Stomach (tissue), 9 donors: ENCODE results near the gene ZNF746. TPM values are rescaled to one million over a fixed set of nuclear protein-coding genes. Genes with fewer than 3 reads are reported as not detected.
"Not testable (repeated sequence)": the region's sequence is repeated elsewhere in the genome, so short reads cannot be mapped to it uniquely, and the experiment has no call there.

Experiments
- DNase-seq, 2 donors: peaks; one replicate each; pipeline versions ENCODE4 v3.0.0 to v3.0.0-alpha.2; 2013 to 2019
- H3K27ac ChIP-seq, 5 donors: fragments of 200-600 bp in 4 of 5; sonication (generic) in 4 of 5; one replicate each; pipeline ENCODE4 v1.5.1; 2013 to 2019; ENCODE audit warnings: mild to moderate bottlenecking in 1 of 5, moderate library complexity in 1 of 5
- H3K27me3 ChIP-seq, 3 donors: fragments of 200-600 bp; sonication (generic); one replicate each; pipeline ENCODE4 v1.5.1; 2017 to 2019; ENCODE audit warnings: mixed run types in 1 of 3
- H3K36me3 ChIP-seq, 4 donors: fragments of 200-600 bp; sonication (generic); 1 replicate in 3 of 4; 2 replicates in 1 of 4; pipeline ENCODE4 v1.5.1; 2016 to 2019
- H3K4me1 ChIP-seq, 4 donors: fragments of 200-600 bp; sonication (generic); one replicate each; pipeline ENCODE4 v1.5.1; 2016 to 2019
- H3K4me3 ChIP-seq, 4 donors: fragments of 200-600 bp; sonication (generic) in 3 of 4; one replicate each; pipeline ENCODE4 v1.5.1; 2016 to 2019; ENCODE audit warnings: mild to moderate bottlenecking in 1 of 4
- H3K9me3 ChIP-seq, 4 donors: fragments of 200-600 bp; sonication (generic); one replicate each; pipeline ENCODE4 v1.5.1; 2016 to 2019
- EP300 ChIP-seq: sonication (generic); formaldehyde crosslinking; IDR thresholded peaks from one replicate; pipeline ENCODE4 v1.6.1; 2017; ENCODE audit warnings: antibody characterized with exemption
- POLR2A ChIP-seq, 4 donors: fragments of 450-650 bp; IDR thresholded peaks; one replicate each; pipeline ENCODE4 v1.6.1; 2016; ENCODE audit warnings: antibody characterized with exemption in 4 of 4, control low read depth in 2 of 4, mild to moderate bottlenecking in 1 of 4, moderate library complexity in 1 of 4
- POLR2AphosphoS5 ChIP-seq, 3 donors: sonication (generic); formaldehyde crosslinking; IDR thresholded peaks; one replicate each; pipeline ENCODE4 v1.6.1; 2016; ENCODE audit warnings: antibody characterized with exemption in 3 of 3
- WGBS, 5 donors: extraction: QIAGEN DNeasy Blood & Tissue Kit in 3 of 5; methylation state at CpG; one replicate each; pipeline versions ENCODE4 v1.1.5 to v1.1.7; 2013 to 2018; 5-methylcytosine and 5-hydroxymethylcytosine counted together
- intact Hi-C: fragments of 100-400 bp; cut with DNase I; formaldehyde crosslinking; loops from one replicate; pipeline ENCODE4 v1.15.1; 2023; ENCODE audit warnings: low total_unique reads
- polyA plus RNA-seq, 3 donors: library from polyadenylated mRNA; stranded (reverse); fragments of 200-250 nt; gene quantifications; one replicate each; pipeline ENCODE4 v1.2.3, GENCODE V29; 2013
- total RNA-seq, 5 donors: library from RNA; depleted of rRNA; stranded (reverse); fragments of >200 nt; gene quantifications; one replicate each; pipeline versions ENCODE4 v1.1.0 to v1.2.3, GENCODE V29; 2014 to 2016
- TF ChIP-seq, protein P1 (sequence below), 7 experiments: fragments of 450-650 bp in 4 of 7; fragments of 200-600 bp in 3 of 7; sonication (generic) in 3 of 7; IDR thresholded peaks; one replicate each; pipeline ENCODE4 v1.5.1; 2016 to 2019; ENCODE audit warnings: antibody characterized with exemption in 7 of 7, control low read depth in 2 of 7, mild to moderate bottlenecking in 1 of 7
- donor health status: healthy with polysubstance abuse.
- donor health status: Bipolar disorder and iron deficiency.
- donor health status: healthy.

The ZNF746 gene
- total and polyA plus RNA-seq, 8 donors: 4.7 to 128 (median 18.3) TPM

DNA sequence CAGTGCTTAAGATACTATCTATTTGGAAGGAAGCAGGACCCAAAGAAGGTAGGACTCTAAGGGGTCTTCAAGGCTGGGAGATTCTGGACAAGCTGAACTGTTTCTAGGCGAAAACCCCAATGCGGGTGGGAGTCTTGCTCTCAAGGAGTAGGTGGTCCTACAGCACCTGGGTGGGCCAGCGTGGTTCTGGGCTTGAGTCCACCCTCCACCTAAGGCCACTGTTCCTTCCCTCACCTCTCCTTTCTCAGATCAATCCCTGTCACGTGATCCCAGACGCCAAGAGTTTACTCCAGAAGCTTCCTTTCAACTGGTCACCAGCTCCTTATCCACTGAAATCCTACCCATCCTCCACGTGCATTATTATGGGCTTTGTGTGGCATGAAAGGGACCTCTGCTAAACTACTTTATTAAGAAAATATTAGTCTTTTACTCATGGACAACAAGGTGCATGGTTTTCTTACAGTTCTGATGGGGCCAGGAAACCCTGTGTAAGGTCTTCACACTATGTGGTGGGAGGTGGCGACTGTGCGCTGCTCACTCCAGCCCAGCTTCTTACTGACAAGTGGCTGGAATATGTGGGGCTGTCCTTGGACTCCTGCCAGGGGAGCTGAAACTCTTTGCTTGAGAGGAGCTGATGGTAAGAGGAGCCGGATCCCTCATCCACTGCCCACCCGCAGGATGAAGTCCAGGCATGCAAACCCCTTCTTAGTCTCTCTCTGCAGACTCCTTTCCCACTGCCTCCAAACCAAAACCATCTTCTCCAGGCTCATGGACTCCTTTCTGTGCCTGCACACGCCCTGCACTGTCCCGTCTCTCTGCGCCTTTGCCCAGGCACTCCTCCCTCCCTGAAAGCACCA lies 1.6 kb downstream of the ZNF746 start:
- peak overlapping the region in 4 of 5 donors; percentile 81 to 94 (median 88) for H3K27ac ChIP-seq
- intact Hi-C loops: no loop called here
- no peaks in the 10 kb centered on the region for H3K27me3 ChIP-seq
- H3K4me3 ChIP-seq: peak overlapping the region; percentile 73 to 85 (median 78)
- peaks cover 14 to 31% (median 25%) of the 10 kb centered on the region in 4 donors for H3K4me1 ChIP-seq
- H3K36me3 ChIP-seq: peaks cover 30 to 38% (median 35%) of the 10 kb centered on the region in 4 donors
- peak; percentile 61 to 82 for DNase-seq
- H3K9me3 ChIP-seq: no peaks in the 10 kb centered on the region
- WGBS, 5 donors: 44 to 59% (median 52%) methylated on average over 10 to 13 of the region's 13 CpGs
- TF ChIP-seq POLR2AphosphoS5 (IDR thresholded peaks at IDR 0.05) (no peak), POLR2A (IDR thresholded peaks at IDR 0.05) (no peak), EP300 (no peak)
- TF ChIP-seq, protein P1, sequence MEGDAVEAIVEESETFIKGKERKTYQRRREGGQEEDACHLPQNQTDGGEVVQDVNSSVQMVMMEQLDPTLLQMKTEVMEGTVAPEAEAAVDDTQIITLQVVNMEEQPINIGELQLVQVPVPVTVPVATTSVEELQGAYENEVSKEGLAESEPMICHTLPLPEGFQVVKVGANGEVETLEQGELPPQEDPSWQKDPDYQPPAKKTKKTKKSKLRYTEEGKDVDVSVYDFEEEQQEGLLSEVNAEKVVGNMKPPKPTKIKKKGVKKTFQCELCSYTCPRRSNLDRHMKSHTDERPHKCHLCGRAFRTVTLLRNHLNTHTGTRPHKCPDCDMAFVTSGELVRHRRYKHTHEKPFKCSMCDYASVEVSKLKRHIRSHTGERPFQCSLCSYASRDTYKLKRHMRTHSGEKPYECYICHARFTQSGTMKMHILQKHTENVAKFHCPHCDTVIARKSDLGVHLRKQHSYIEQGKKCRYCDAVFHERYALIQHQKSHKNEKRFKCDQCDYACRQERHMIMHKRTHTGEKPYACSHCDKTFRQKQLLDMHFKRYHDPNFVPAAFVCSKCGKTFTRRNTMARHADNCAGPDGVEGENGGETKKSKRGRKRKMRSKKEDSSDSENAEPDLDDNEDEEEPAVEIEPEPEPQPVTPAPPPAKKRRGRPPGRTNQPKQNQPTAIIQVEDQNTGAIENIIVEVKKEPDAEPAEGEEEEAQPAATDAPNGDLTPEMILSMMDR (IDR thresholded peaks at IDR 0.05): no peak

DNA sequence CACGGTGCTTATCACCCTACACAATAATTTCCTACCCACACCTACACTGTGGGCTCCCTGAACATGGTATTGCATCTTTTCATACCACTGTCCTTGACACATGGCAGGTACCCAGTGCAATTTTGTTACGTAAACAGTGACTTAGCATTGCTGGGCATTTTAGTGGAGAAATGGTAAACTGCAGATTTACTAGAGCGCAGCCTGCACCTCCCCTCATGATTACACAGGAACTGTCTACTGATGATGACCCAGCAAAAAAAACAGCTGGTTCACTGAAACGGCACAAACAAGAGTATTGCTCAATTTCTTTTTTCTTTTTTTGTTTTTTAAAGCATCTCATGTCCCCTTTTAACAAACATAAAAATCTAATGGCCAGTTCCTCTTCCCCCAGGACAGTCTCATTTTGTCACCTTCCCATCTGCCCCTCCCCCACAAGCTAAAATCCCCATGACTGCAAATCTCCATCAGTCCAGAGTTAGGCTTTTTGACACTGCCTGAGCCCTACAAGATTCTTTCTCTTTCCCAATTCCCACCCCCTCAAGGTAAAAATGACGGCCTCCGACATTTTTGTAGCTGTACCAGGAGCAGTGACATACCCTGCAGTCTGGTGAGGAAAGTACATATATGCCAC lies 2.8 kb downstream of the ZNF746 start:
- no peaks in the 10 kb centered on the region for H3K27me3 ChIP-seq
- no peaks in the 10 kb centered on the region for H3K9me3 ChIP-seq
- peak in 1 of 2 donors; percentile 16 for DNase-seq
- H3K4me3 ChIP-seq: peak overlapping the region in 1 of 4 donors; percentile 8
- peaks cover 42 to 49% (median 46%) of the 10 kb centered on the region in 4 donors for H3K36me3 ChIP-seq
- peaks cover 14 to 31% (median 25%) of the 10 kb centered on the region in 4 donors for H3K4me1 ChIP-seq
- 66 to 81% (median 76%) methylated on average over 6 of the region's 6 CpGs for WGBS, 5 donors
- TF ChIP-seq, protein P1 (IDR thresholded peaks at IDR 0.05): no peak
- no peak for TF ChIP-seq POLR2A (IDR thresholded peaks at IDR 0.05)
- no peak for TF ChIP-seq POLR2AphosphoS5 (IDR thresholded peaks at IDR 0.05)
- TF ChIP-seq EP300: no peak
- intact Hi-C loops: no loop called here
- peak overlapping the region in 4 of 5 donors; percentile 33 to 94 (median 86) for H3K27ac ChIP-seq

DNA sequence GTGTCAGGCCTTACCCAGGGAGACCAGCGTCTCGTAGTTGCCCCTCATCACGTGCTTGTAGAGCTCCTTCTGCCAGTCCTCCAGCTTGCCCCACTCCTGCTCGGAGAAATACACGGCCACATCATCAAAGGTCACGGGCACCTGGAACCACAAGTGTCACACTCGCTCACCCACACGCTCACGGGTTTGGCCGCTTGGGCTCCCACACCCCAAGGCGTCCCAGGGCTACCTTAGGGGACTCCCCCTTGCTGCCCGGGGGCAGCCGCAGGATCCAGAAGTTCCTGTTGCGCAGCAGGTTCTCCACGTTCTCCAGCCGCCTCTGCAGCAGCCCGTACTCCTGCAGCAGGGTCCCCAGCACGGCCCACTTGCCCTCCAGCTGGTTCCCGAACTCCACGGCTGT lies 3.6 kb downstream of the ZNF746 start:
- H3K9me3 ChIP-seq, H3K4me3 ChIP-seq, H3K27me3 ChIP-seq, intact Hi-C loops, DNase-seq, H3K27ac ChIP-seq: not testable (repeated sequence)
- 83 to 94% (median 92%) methylated on average over 14 to 20 of the region's 20 CpGs for WGBS, 5 donors
- peaks cover 43 to 58% (median 55%) of the 10 kb centered on the region in 4 donors for H3K36me3 ChIP-seq
- peaks cover 14 to 31% (median 25%) of the 10 kb centered on the region in 4 donors for H3K4me1 ChIP-seq

DNA sequence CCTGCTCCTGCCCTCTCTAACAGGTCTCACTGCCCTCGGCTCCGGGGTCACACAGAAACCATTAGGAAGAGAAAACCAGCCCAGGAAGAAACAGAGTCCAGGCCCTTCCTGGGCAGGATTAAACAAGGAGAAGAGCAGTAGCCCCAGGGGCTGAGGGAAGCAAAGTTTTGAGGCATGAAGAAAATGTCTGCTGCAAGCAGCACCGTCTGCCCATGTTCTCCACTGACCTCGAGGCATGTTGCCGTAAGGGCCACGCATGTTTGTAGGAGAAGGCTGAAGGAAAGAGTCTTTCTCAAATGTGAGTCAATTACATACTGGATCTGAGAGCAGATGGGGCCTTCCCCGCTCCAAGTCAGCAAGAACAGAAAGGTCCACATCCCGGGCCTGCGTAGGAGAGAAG lies 4.2 kb downstream of the ZNF746 start:
- intact Hi-C loops: no loop called here
- WGBS, 5 donors: 94 to 99% (median 96%) methylated on average over 9 of the region's 9 CpGs
- DNase-seq: no peak
- TF ChIP-seq POLR2A (IDR thresholded peaks at IDR 0.05) (no peak), POLR2AphosphoS5 (IDR thresholded peaks at IDR 0.05) (no peak), EP300 (no peak)
- TF ChIP-seq, protein P1 (IDR thresholded peaks at IDR 0.05): no peak
- Histone ChIP-seq H3K4me1 (peaks cover 14 to 30% (median 25%) of the 10 kb centered on the region in 4 donors), H3K9me3 (no peaks in the 10 kb centered on the region), H3K36me3 (peaks cover 43 to 63% (median 60%) of the 10 kb centered on the region in 4 donors), H3K27ac (no peak overlapping the region), H3K27me3 (no peaks in the 10 kb centered on the region), H3K4me3 (no peak overlapping the region)
